Esophagus (tissue), 2 donors: Measurements from ENCODE around the gene SNHG17. TPM values are rescaled to one million over a fixed set of nuclear protein-coding genes. Genes with fewer than 3 reads are reported as not detected.
"Not testable (repeated sequence)": the region's sequence is repeated elsewhere in the genome, so short reads cannot be mapped to it uniquely, and the experiment has no call there.

Experiments used
- H3K27ac ChIP-seq, 2 donors: one replicate each; pipeline ENCODE4 v1.5.1; 2013; ENCODE audit warnings: low read depth in 2 of 2, mild to moderate bottlenecking in 2 of 2, inconsistent platforms in 1 of 2, low read length in 1 of 2, moderate library complexity in 1 of 2
- H3K27me3 ChIP-seq, 2 donors: one replicate each; pipeline ENCODE4 v1.6.1; 2013; ENCODE audit warnings: low read length in 2 of 2, control low read depth in 1 of 2, mild to moderate bottlenecking in 1 of 2; ENCODE audit not compliant: insufficient read depth in 2 of 2, control insufficient read depth in 1 of 2
- H3K36me3 ChIP-seq, 2 donors: one replicate each; pipeline ENCODE4 v1.6.1; 2013; ENCODE audit warnings: low read length in 1 of 2; ENCODE audit not compliant: control insufficient read depth in 2 of 2, insufficient read depth in 2 of 2
- H3K4me1 ChIP-seq, 2 donors: one replicate each; pipeline ENCODE4 v1.6.1; 2013; ENCODE audit warnings: low read length in 1 of 2; ENCODE audit not compliant: control insufficient read depth in 2 of 2, insufficient read depth in 2 of 2
- H3K4me3 ChIP-seq, 2 donors: one replicate each; pipeline ENCODE4 v1.5.1; 2013; ENCODE audit warnings: low read length in 2 of 2, mild to moderate bottlenecking in 2 of 2, low read depth in 1 of 2, moderate library complexity in 1 of 2
- H3K9me3 ChIP-seq, 2 donors: one replicate each; pipeline ENCODE4 v1.6.1; 2013; ENCODE audit warnings: mild to moderate bottlenecking in 2 of 2, low read depth in 1 of 2, low read length in 1 of 2, moderate library complexity in 1 of 2; ENCODE audit not compliant: control insufficient read depth in 2 of 2, insufficient read depth in 1 of 2
- WGBS, 2 donors: extraction: QIAGEN DNeasy Blood & Tissue Kit; methylation state at CpG; one replicate each; pipeline ENCODE4 v1.1.7; 2013; 5-methylcytosine and 5-hydroxymethylcytosine counted together
- polyA plus RNA-seq, 2 donors: library from polyadenylated mRNA; stranded (reverse); fragments of 200-250 nt; gene quantifications; one replicate each; pipeline ENCODE4 v1.2.3, GENCODE V29; 2013
- donor health status: healthy with polysubstance abuse.
- donor health status: Bipolar disorder and iron deficiency.

Gene SNHG17
- polyA plus RNA-seq, 2 donors = 32.6 to 39.3 TPM

DNA sequence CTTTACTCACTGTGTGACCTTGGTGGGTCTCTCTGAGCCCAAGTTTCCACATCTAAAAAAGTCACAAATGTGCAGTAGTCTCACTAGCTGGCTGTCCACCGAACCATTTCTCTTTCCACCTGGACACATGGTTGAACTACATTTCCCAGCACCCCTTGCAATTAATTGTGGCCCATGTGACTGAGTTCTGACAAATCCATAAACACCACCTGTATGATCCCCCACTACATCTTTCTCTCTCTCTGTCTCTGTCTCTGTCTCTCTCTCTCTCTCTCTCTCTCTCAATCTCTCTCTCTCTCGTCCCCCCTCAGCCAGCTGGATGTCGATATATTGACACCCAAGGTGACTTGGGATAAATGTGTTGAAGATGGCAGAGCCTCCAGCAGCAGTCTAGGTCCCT lies 42.8 kb downstream of the SNHG17 start:
- Histone ChIP-seq H3K27ac (no peak overlapping the region), H3K27me3 (no peaks in the 10 kb centered on the region), H3K36me3 (no peaks in the 10 kb centered on the region), H3K9me3 (no peaks in the 10 kb centered on the region), H3K4me3 (no peak overlapping the region), H3K4me1 (no peaks in the 10 kb centered on the region)
- WGBS, 2 donors = 67 to 77% methylated on average over 3 of the region's 3 CpGs

DNA sequence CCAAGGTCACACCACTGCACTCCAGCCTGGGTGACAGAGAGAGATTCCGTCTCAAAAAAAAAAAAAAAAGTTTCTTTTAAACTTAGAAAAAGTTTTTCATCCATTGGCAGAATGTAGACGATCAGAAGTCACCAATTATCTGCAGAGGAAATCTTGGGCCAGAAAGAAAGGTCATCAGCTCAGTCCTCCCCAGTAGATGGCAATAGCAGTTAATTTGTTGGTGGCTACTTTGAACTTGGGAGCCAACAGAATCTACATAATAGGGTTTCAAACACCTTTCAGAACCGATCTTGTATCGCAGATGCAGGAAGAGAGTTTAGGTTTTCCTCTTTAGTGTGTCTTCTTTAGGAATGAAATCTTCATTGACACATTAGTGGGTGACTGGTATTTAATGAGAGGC lies 47.2 kb downstream of the SNHG17 start:
- 64 to 75% methylated on average over 4 of the region's 4 CpGs for WGBS, 2 donors
- no peaks in the 10 kb centered on the region for H3K9me3 ChIP-seq
- H3K36me3 ChIP-seq = no peaks in the 10 kb centered on the region
- H3K4me3 ChIP-seq = no peak overlapping the region
- H3K27me3 ChIP-seq = no peaks in the 10 kb centered on the region
- no peak overlapping the region for H3K27ac ChIP-seq
- H3K4me1 ChIP-seq = no peaks in the 10 kb centered on the region

DNA sequence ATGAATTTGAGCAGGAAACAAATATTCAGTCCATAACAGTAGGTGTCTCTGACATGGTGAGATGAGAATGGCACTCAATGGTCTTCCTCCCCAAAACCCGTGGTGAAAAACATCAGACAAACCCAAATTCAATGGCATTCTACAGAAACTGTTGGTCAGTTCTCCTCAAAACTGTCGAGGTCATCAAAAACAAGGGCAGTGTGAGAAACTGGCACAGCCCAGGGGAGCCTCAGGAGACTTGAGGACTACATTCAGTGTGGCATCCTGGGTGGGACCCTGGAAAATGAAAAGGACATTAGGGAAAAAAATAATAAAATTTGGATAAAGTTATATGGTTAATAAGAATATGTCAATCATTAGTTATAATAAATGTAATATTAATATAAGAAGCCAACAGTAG lies 48.3 kb downstream of the SNHG17 start:
- Histone ChIP-seq H3K4me1 (no peaks in the 10 kb centered on the region), H3K36me3 (no peaks in the 10 kb centered on the region), H3K27ac (no peak overlapping the region), H3K4me3 (no peak overlapping the region), H3K9me3 (no peaks in the 10 kb centered on the region), H3K27me3 (no peaks in the 10 kb centered on the region)
- 68 to 74% methylated on average over 2 of the region's 2 CpGs for WGBS, 2 donors

DNA sequence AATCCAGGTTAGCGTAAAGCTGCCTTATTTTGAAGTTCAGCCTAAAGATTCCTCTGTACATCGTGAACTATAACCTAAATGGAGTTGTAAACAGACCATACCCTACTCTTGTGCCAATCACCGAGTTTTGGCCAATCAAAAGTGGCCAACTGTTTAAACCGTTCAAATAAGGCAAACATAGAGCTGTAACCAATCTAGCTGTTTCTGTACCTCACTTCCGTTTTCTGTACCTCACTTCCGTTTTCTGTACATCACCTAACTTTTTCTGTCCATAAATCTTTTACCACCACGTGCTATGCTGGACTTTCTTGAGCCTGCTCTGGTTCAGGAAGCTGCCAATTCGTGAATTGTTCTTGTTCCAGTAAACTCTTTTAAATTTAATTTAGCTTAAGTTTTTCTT lies 49.1 kb downstream of the SNHG17 start:
- H3K27ac ChIP-seq = no peak overlapping the region
- H3K27me3 ChIP-seq = no peaks in the 10 kb centered on the region
- no peaks in the 10 kb centered on the region for H3K9me3 ChIP-seq
- no peaks in the 10 kb centered on the region for H3K36me3 ChIP-seq
- 78% methylated on average over 8 of the region's 8 CpGs for WGBS, 2 donors
- H3K4me3 ChIP-seq = no peak overlapping the region
- H3K4me1 ChIP-seq = no peaks in the 10 kb centered on the region

DNA sequence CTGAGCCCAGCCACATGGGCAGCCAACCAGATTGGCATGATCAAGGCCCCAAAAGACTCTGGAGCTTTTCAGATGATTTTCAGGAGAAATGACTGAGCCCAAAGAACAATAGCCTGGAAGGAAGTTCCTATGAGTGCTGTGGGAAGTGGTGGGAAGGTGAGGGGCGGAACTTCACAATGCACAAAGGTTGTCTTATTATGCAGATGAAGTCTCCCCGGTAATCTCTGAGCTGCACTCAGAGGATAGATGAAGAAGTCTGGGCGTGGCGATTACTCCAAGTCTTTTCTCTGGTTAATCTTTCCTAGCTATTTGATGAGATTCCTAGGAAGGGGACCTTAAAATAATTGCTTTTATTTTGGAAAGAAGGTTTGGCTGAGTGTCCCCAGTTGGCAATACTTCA lies 52.0 kb downstream of the SNHG17 start:
- H3K36me3 ChIP-seq = no peaks in the 10 kb centered on the region
- H3K4me1 ChIP-seq = no peaks in the 10 kb centered on the region
- no peak overlapping the region for H3K27ac ChIP-seq
- no peaks in the 10 kb centered on the region for H3K27me3 ChIP-seq
- 78 to 81% methylated on average over 4 of the region's 4 CpGs for WGBS, 2 donors
- no peaks in the 10 kb centered on the region for H3K9me3 ChIP-seq
- no peak overlapping the region for H3K4me3 ChIP-seq

DNA sequence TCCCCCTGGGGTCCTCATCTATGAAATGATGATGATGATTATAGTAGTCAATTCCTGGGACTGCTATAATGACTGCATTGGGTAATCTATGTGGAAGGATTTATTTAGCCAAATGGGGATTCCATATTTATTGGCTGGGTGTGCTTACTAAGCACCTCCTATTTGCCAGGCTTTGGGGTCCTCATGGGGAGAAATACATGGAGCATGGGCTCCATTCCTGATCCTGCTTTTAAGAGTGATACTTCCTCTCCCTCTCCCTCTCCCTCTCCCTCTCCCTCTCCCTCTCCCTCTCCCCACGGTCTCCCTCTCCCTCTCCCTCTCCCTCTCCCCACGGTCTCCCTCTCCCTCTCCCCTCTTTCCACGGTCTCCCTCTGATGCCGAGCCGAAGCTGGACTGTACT lies 57.3 kb downstream of the SNHG17 start:
- H3K36me3 ChIP-seq, H3K9me3 ChIP-seq, H3K4me3 ChIP-seq, H3K27ac ChIP-seq, H3K4me1 ChIP-seq, H3K27me3 ChIP-seq: not testable (repeated sequence)
- WGBS, 2 donors = no CpG with 5 or more reads among the region's 5 CpGs

DNA sequence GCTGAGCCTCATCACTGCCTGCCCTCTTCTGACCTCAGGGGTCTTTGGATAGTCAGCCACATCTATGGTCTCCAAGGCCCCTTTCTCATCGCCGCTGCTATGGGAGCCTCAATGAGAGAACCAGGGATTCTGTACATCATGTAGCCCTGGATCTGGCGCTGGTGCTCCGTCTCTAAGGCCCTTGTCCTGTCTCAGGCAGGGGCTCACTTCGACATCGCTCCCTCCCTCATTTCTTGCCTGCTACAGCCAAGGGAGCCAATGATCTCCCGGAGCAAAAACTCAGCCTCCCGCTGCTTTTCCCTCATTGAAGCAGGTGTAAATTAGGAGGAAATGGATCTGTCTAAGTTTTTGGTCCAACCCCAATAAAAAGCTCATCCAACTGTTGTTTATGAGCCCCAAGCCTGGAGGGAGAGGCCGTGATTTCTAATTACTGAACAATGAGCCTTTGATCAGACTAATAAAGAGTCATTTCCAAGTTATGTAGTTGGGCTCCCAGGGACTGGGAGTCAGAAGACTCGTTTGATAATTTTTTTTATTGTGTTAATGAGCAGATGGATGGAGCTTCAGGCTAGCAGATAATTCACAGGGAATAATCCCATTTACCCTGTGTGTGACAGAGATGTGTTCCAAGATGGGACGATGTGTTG lies 58.0 kb downstream of the SNHG17 start:
- WGBS, 2 donors = 76 to 78% methylated on average over 11 of the region's 11 CpGs

DNA sequence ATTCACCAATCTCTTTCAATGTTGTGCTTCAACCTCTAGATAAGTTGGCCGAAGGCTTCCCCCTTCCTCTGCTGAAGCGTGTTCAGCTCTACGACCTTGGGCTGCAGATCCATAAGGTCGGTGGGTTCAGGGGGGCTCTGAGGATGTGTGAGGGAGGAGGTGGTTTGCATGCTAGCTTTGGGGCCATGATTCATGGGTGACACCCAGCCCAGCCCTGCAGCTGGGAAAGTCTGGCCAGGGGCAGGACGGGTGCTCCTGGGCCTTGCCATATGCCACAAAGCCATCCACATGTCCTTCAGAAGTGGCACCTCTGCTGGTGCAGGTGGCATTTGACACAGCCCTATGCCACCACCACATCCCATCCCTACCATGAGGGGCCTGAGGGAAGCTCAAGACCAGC lies 61.2 kb downstream of the SNHG17 start:
- WGBS, 2 donors = 76 to 87% methylated on average over 5 of the region's 5 CpGs
- no peak overlapping the region for H3K4me3 ChIP-seq
- no peak overlapping the region for H3K27ac ChIP-seq
- H3K4me1 ChIP-seq = no peaks in the 10 kb centered on the region
- H3K36me3 ChIP-seq = no peaks in the 10 kb centered on the region
- H3K9me3 ChIP-seq = no peaks in the 10 kb centered on the region
- no peaks in the 10 kb centered on the region for H3K27me3 ChIP-seq

More for the DNA sequence above, 58.0 kb downstream of the SNHG17 start:
- no peaks in the 10 kb centered on the region for H3K27me3 ChIP-seq
- H3K9me3 ChIP-seq = no peaks in the 10 kb centered on the region
- H3K27ac ChIP-seq = no peak overlapping the region
- no peaks in the 10 kb centered on the region for H3K4me1 ChIP-seq
- no peaks in the 10 kb centered on the region for H3K36me3 ChIP-seq
- H3K4me3 ChIP-seq = no peak overlapping the region

DNA sequence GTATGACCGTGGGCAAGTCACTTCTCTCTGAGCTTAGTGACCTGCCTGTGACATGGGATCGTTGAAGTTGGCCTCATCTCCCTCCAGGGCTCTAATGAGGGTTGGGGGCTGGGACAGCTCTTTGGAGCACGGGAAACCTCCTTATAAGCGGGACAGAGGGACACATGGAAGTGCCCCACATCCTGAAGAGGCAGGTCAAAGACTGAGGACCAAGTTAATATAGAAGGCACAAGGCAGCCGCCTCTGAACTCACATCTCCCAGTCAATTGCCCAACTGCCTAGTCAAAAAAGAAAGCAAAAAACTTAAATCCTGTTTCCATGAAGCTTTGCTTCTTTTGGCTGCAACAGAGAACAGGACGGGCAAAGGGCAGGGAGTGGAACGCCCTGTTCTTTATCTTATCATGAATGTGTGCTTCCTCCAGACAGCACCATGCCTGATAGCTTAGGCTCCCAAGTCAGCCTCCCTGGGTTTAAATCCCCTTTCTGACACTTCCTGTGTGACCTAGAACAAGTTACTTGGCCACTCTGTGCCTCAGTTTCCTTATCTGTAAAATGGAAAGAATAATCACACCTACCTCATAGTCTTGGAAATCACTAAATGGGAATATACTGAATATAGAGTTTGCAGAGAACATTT lies 61.8 kb downstream of the SNHG17 start:
- Histone ChIP-seq H3K9me3 (no peaks in the 10 kb centered on the region), H3K4me1 (no peaks in the 10 kb centered on the region), H3K27ac (no peak overlapping the region), H3K36me3 (no peaks in the 10 kb centered on the region), H3K4me3 (no peak overlapping the region), H3K27me3 (no peaks in the 10 kb centered on the region)
- WGBS, 2 donors = 41 to 55% methylated on average over 7 of the region's 7 CpGs

DNA sequence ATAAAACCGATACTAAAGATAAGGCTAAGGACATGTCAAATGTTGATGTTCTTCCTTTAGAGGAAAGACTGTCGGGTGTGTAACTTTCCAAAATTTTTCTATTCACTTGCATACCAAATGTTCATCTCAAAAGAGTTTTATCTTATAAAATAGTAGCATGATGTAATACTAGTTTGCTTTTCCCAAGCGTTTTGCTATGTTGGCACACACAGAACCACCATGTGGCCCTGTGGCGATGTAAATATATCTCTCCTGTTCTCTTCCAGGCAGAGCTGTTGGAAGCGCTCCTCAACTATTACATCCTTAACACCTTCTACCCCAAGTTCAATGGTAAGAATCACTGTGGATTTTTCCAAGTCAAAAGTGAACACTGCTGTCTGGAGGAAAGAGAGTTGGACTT lies 62.3 kb downstream of the SNHG17 start:
- 71 to 73% methylated on average over 5 of the region's 5 CpGs for WGBS, 2 donors

More for the DNA sequence above, 62.3 kb downstream of the SNHG17 start:
- no peaks in the 10 kb centered on the region for H3K27me3 ChIP-seq
- H3K9me3 ChIP-seq = no peaks in the 10 kb centered on the region
- no peaks in the 10 kb centered on the region for H3K4me1 ChIP-seq
- no peak overlapping the region for H3K4me3 ChIP-seq
- no peaks in the 10 kb centered on the region for H3K36me3 ChIP-seq
- no peak overlapping the region for H3K27ac ChIP-seq
